H1 (cell line): ENCODE measurements around the gene FADS2. TPM values are rescaled to one million over a fixed set of nuclear protein-coding genes. Genes with fewer than 3 reads are reported as not detected.
A peak's percentile ranks its signal among the peaks of the same experiment; 100 is the strongest.

Source experiments
- CTCF ChIA-PET: fragments of 300-600 bp; sonication (Branson Sonifier 250); formaldehyde crosslinking; loops from one replicate; lab custom pipeline; 2021; ENCODE audit not compliant: partially characterized antibody; lab: Charles Lee
- POLR2A ChIA-PET: fragments of 300-600 bp; sonication (Branson Sonifier 250); formaldehyde crosslinking; loops from one replicate; lab custom pipeline; 2021; ENCODE audit warnings: inconsistent platforms; ENCODE audit not compliant: partially characterized antibody; lab: Charles Lee
- DNase-seq, 2 experiments: peaks; one replicate each; pipeline versions ENCODE4 v3.0.0 to v3.0.0-alpha.2; 2010 to 2022; ENCODE audit warnings: low spot score in 2 of 2, low read depth in 1 of 2, mixed read lengths in 1 of 2
- FAIRE-seq: peaks from 2 replicates; lab custom pipeline; 2011; peaks lifted over from hg19 to GRCh38; lab: Jason Lieb, UNC
- H2AFZ ChIP-seq: 2 replicates; pipeline ENCODE4 v1.8.1; 2012; ENCODE audit warnings: low read length, inconsistent platforms
- H2AK5ac ChIP-seq: 2 replicates; pipeline ENCODE4 v1.6.1; 2013; ENCODE audit warnings: low read depth, low read length
- H2BK120ac ChIP-seq: replicated peaks from 2 replicates; pipeline ENCODE3; 2013; ENCODE audit warnings: low read depth, low read length, inconsistent platforms
- H2BK12ac ChIP-seq: 2 replicates; pipeline ENCODE4 v1.6.1; 2013; ENCODE audit warnings: low read depth, low read length
- H2BK15ac ChIP-seq: 2 replicates; pipeline ENCODE4 v1.6.1; 2013; ENCODE audit warnings: low read length
- H2BK20ac ChIP-seq: 2 replicates; pipeline ENCODE4 v1.6.1; 2013; ENCODE audit warnings: low read length
- H2BK5ac ChIP-seq: 2 replicates; pipeline ENCODE4 v1.6.1; 2013; ENCODE audit warnings: low read depth, low read length
- H3K14ac ChIP-seq: 2 replicates; pipeline ENCODE4 v1.6.1; 2013; ENCODE audit warnings: inconsistent platforms; ENCODE audit not compliant: insufficient read length
- H3K18ac ChIP-seq: 2 replicates; pipeline ENCODE4 v1.6.1; 2013; ENCODE audit warnings: low read length; ENCODE audit errors: extremely low read depth
- H3K23ac ChIP-seq: 2 replicates; pipeline ENCODE4 v1.6.1; 2013; ENCODE audit warnings: inconsistent platforms; ENCODE audit not compliant: insufficient read length
- H3K23me2 ChIP-seq: 2 replicates; pipeline ENCODE4 v1.6.1; 2013; ENCODE audit warnings: low read depth, low read length
- H3K27ac ChIP-seq: 2 replicates; pipeline ENCODE4 v1.6.1; 2011; ENCODE audit warnings: low read depth, low read length, inconsistent platforms
- H3K27me3 ChIP-seq, 4 experiments: replicated peaks in 1 of 4; 1 replicate in 1 of 4; 2 replicates in 3 of 4; pipeline versions ENCODE4 v1.6.1 to v1.8.1; 2011 to 2013; ENCODE audit warnings: low read length in 3 of 4, mild to moderate bottlenecking in 3 of 4, inconsistent platforms in 2 of 4, mixed read lengths in 2 of 4, moderate library complexity in 1 of 4; ENCODE audit not compliant: control insufficient read depth in 3 of 4, insufficient read depth in 3 of 4; ENCODE audit errors: extremely low read depth in 1 of 4
- H3K36me3 ChIP-seq, 4 experiments: 2 replicates each; pipeline versions ENCODE4 v1.6.1 to v1.8.1; 2011 to 2013; ENCODE audit warnings: mild to moderate bottlenecking in 4 of 4, low read length in 3 of 4, moderate library complexity in 2 of 4, control low read depth in 1 of 4, inconsistent platforms in 1 of 4; ENCODE audit not compliant: insufficient read depth in 4 of 4, control insufficient read depth in 2 of 4
- H3K4ac ChIP-seq: replicated peaks from 2 replicates; pipeline ENCODE3; 2013; ENCODE audit warnings: low read length, low read depth, mixed read lengths, inconsistent platforms; ENCODE audit not compliant: insufficient read length
- H3K4me1 ChIP-seq, 4 experiments: replicated peaks in 1 of 4; 1 replicate in 1 of 4; 2 replicates in 3 of 4; pipeline versions ENCODE4 v1.6.1 to v1.8.1; 2011 to 2013; ENCODE audit warnings: low read length in 3 of 4, inconsistent platforms in 2 of 4, mixed read lengths in 1 of 4; ENCODE audit not compliant: insufficient read depth in 4 of 4, control insufficient read depth in 3 of 4
- H3K4me2 ChIP-seq, 2 experiments: 2 replicates each; pipeline versions ENCODE4 v1.6.1 to v1.8.1; 2011 to 2013; ENCODE audit warnings: low read depth in 2 of 2, low read length in 2 of 2, control low read depth in 1 of 2, inconsistent platforms in 1 of 2, mild to moderate bottlenecking in 1 of 2; ENCODE audit not compliant: insufficient read depth in 1 of 2
- H3K4me3 ChIP-seq, 4 experiments: fragments of 200-600, 300-600 bp in 1 of 4; sonication (generic), shearing (Covaris generic), sonication (Bioruptor Twin) in 1 of 4; 2 replicates each; pipeline versions ENCODE4 v1.5.1 to v1.8.1; 2011 to 2016; ENCODE audit warnings: low read length in 4 of 4, low read depth in 3 of 4, control low read depth in 2 of 4, inconsistent platforms in 2 of 4, mild to moderate bottlenecking in 2 of 4, mixed read lengths in 1 of 4, moderate library complexity in 1 of 4; ENCODE audit not compliant: insufficient read depth in 2 of 4; ENCODE audit errors: extremely low read depth in 1 of 4
- H3K56ac ChIP-seq: replicated peaks from 2 replicates; pipeline ENCODE3; 2013; ENCODE audit warnings: low read depth, mild to moderate bottlenecking, mixed read lengths, low read length, inconsistent platforms; ENCODE audit not compliant: insufficient read length
- H3K79me1 ChIP-seq: 2 replicates; pipeline ENCODE4 v1.6.1; 2013; ENCODE audit warnings: low read depth, low read length, control low read depth
- H3K79me2 ChIP-seq, 2 experiments: 2 replicates each; pipeline versions ENCODE4 v1.6.1 to v1.8.1; 2012 to 2013; ENCODE audit warnings: low read length in 2 of 2, mild to moderate bottlenecking in 2 of 2, inconsistent platforms in 1 of 2; ENCODE audit not compliant: insufficient read depth in 2 of 2, control insufficient read depth in 1 of 2
- H3K9ac ChIP-seq, 4 experiments: replicated peaks in 1 of 4; 1 replicate in 1 of 4; 2 replicates in 3 of 4; pipeline versions ENCODE4 v1.6.1 to v1.8.1; 2011 to 2013; ENCODE audit warnings: low read depth in 3 of 4, low read length in 3 of 4, control low read depth in 2 of 4, mild to moderate bottlenecking in 2 of 4, moderate library complexity in 2 of 4, inconsistent platforms in 1 of 4; ENCODE audit errors: extremely low read depth in 1 of 4
- H3K9me3 ChIP-seq, 2 experiments: 2 replicates each; pipeline versions ENCODE4 v1.6.1 to v1.8.1; 2012 to 2013; ENCODE audit warnings: mild to moderate bottlenecking in 2 of 2, moderate library complexity in 2 of 2, control low read depth in 1 of 2, inconsistent platforms in 1 of 2, low read depth in 1 of 2, low read length in 1 of 2, mixed read lengths in 1 of 2; ENCODE audit not compliant: insufficient read depth in 2 of 2
- H4K20me1 ChIP-seq, 2 experiments: replicated peaks in 1 of 2; 2 replicates each; pipeline versions ENCODE3 to v1.8.1; 2011 to 2013; ENCODE audit warnings: inconsistent platforms in 2 of 2, low read length in 2 of 2, mild to moderate bottlenecking in 1 of 2; ENCODE audit not compliant: insufficient read depth in 2 of 2, control insufficient read depth in 1 of 2
- H4K5ac ChIP-seq: 2 replicates; pipeline ENCODE4 v1.6.1; 2013; ENCODE audit warnings: low read length, low read depth, mixed read lengths, inconsistent platforms; ENCODE audit not compliant: insufficient read length
- H4K8ac ChIP-seq: 2 replicates; pipeline ENCODE4 v1.8.0; 2013; ENCODE audit warnings: mild to moderate bottlenecking, moderate library complexity, low read length, inconsistent platforms; ENCODE audit not compliant: insufficient read depth; ENCODE audit errors: extremely low read depth
- H4K91ac ChIP-seq: replicated peaks from 2 replicates; pipeline ENCODE3; 2013; ENCODE audit warnings: low read length, mixed read lengths, inconsistent platforms; ENCODE audit not compliant: insufficient read length
- ASH2L ChIP-seq: fragments of 200-600, 300-600 bp; sonication (generic); IDR thresholded peaks from one replicate; pipeline ENCODE4 v1.7.1; 2017; ENCODE audit warnings: low read length
- KDM5A ChIP-seq: fragments of 200-600 bp; IDR thresholded peaks from 2 replicates; pipeline ENCODE4 v1.7.1; 2012; ENCODE audit warnings: mild to moderate bottlenecking, low read length, inconsistent platforms, mixed read lengths
- POLR2A ChIP-seq, 2 experiments: IDR thresholded peaks; 1 replicate in 1 of 2; 2 replicates in 1 of 2; pipeline ENCODE4 v1.6.1; 2011; ENCODE audit warnings: low read depth in 2 of 2, low read length in 2 of 2, mild to moderate bottlenecking in 2 of 2; ENCODE audit errors: control extremely low read depth in 1 of 2
- POLR2AphosphoS5 ChIP-seq: IDR thresholded peaks from 2 replicates; pipeline ENCODE4 v1.6.1; 2011; ENCODE audit warnings: low read depth, low read length
- TCF12 ChIP-seq: IDR thresholded peaks from 2 replicates; pipeline ENCODE4 v1.6.1; 2011; ENCODE audit warnings: low read depth, mild to moderate bottlenecking, low read length
- WGBS, 2 experiments: shearing (Covaris generic) in 1 of 2; methylation state at CpG; one replicate each; pipeline versions ENCODE4 v1.1.6 to v1.1.7; 2013 to 2015; ENCODE audit warnings: low lambda C conversion rate in 2 of 2, mixed read lengths in 2 of 2, inconsistent platforms in 1 of 2, low coverage in 1 of 2, missing lambda C conversion rate in 1 of 2; ENCODE audit not compliant: insufficient replicate concordance in 2 of 2, insufficient coverage in 1 of 2, insufficient read length in 1 of 2; ENCODE audit errors: extremely low coverage in 1 of 2, missing lambda C conversion rate in 1 of 2; 5-methylcytosine and 5-hydroxymethylcytosine counted together
- polyA plus RNA-seq, 7 experiments: library from polyadenylated mRNA; depleted of rRNA in 3 of 7; stranded (reverse) in 5 of 7; unstranded in 2 of 7; fragments of >200 nt in 5 of 7; fragments of 200-250 nt in 2 of 7; gene quantifications; 1 replicate in 5 of 7; 2 replicates in 1 of 7; 4 replicates in 1 of 7; pipeline versions ENCODE4 v1.2.1 to v1.2.3, GENCODE V29; 2011 to 2013; ENCODE audit warnings: missing spikeins in 2 of 7, mixed read lengths in 2 of 7
- total RNA-seq: library from RNA; stranded (reverse); fragmentation: NEBNext Ultra II Directional; extraction: Animal tissue kit (Norgen Biotek cat#: 25700); gene quantifications from 2 replicates; pipeline ENCODE4 v1.2.1, GENCODE V29; 2021

Gene FADS2
- total and polyA plus RNA-seq, 2 of the 8 experiments (the other 6 are each of a cell fraction or from before 2014, with no cell fraction given): 499 to 701 TPM

DNA sequence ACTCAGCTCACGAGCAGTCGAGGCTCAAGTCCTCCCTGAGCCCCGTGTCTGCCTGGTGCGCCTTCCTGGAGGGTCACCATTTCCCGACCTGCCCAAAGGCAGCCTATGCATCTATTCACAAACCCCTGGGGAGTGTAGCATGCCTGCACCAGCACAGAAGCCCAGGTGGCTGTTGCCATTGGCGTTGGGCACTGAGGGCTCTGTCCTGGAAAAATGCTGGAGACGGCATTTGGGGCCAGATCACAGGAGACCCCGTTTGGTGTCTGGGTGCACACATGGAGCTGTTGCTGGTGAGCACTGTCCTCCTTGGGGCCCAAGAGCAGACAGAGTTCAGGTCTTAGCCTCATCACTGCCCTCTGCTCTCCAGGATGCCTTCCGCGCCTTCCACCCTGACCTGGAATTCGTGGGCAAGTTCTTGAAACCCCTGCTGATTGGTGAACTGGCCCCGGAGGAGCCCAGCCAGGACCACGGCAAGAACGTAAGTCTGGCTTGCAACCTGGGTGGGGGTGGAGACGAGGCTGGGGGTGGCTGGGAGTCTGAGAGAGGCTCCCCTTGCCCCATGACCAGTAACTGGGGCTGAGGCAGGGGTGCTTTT is 9.4 kb downstream of the FADS2 start:
- Histone ChIP-seq H3K14ac (no peak overlapping the region), H3K4ac (no peak overlapping the region), H3K9ac (no peak overlapping the region; a peak in 1 of 7 replicates), H3K23me2 (no peaks in the 10 kb centered on the region), H2BK5ac (peak overlapping the region; percentile 31; the same call in 1 of the 2 replicates), H2BK20ac (no peak overlapping the region), H4K20me1 (peaks cover 16 to 35% of the 10 kb centered on the region in 2 experiments), H2BK12ac (no peak overlapping the region), H3K4me2 (no peak overlapping the region), H3K27me3 (no peaks in the 10 kb centered on the region; a peak in 1 of 7 replicates), H3K36me3 (peaks cover 23 to 57% (median 43%) of the 10 kb centered on the region in 4 experiments), H3K79me1 (peaks cover 17% of the 10 kb centered on the region), H3K4me3 (no peak overlapping the region), H3K27ac (no peak overlapping the region), H3K79me2 (peaks cover 0 to 51% of the 10 kb centered on the region in 2 experiments; a peak in 2 of 4 replicates)
- DNase-seq: no peak
- 94% methylated on average over 13 of the region's 15 CpGs; no CpG with 5 or more reads in 1 of the 2 experiments for WGBS, 2 experiments
- CTCF ChIA-PET: interaction anchor here (0.8 to 0.9 kb wide), 2 partner anchors 22 to 90 kb away, joined by 3 to 4 read pairs; no protein-coding TSS in a partner anchor
- TF ChIP-seq KDM5A (no peak), ASH2L (no peak), POLR2AphosphoS5 (peak; percentile 36; the same call in 1 of the 2 replicates), TCF12 (no peak), POLR2A (IDR thresholded peaks at IDR 0.05; ENCODE audit: control extremely low read depth in 1 of 2, low read depth in 2 of 2, low read length in 2 of 2) (0 out of 3 replicates have a peak, but pooled peaks of 1 of the 2 experiments have one; percentile 12)
- TF ChIP-seq, all 59 proteins: peak for 2
- peak overlapping the region; percentile 59; the same call in 1 of the 2 replicates for H4K8ac ChIP-seq
- no peak overlapping the region for H2AK5ac ChIP-seq
- no peak overlapping the region for H2BK120ac ChIP-seq
- H3K18ac ChIP-seq: no peak overlapping the region
- H3K56ac ChIP-seq: no peak overlapping the region
- H3K4me1 ChIP-seq: peaks cover 7 to 22% (median 15%) of the 10 kb centered on the region in 4 experiments
- no peaks in the 10 kb centered on the region for H3K9me3 ChIP-seq
- no peak overlapping the region for H2AFZ ChIP-seq
- H4K5ac ChIP-seq: no peak overlapping the region
- no peak overlapping the region for H3K23ac ChIP-seq
- H2BK15ac ChIP-seq: no peak overlapping the region
- POLR2A ChIA-PET: interaction anchor here (1.0 to 2.7 kb wide), 5 partner anchors 8 to 30 kb away, joined by 3 to 9 read pairs (median 4); no protein-coding TSS in a partner anchor
- FAIRE-seq: no peak
- no peak overlapping the region for H4K91ac ChIP-seq
